NB4 (cell line): ENCODE data around the gene SPAG7.
A peak's percentile ranks its signal among the peaks of the same experiment; 100 is the strongest.

ENCODE experiments used
- DNase-seq: peaks from one replicate; pipeline ENCODE4 v3.0.0; 2010; ENCODE audit warnings: low read depth
- H3K4me3 ChIP-seq: one replicate; pipeline ENCODE4 v1.5.1; 2011; ENCODE audit warnings: mild to moderate bottlenecking, low read depth, low read length, moderate library complexity
- CTCF ChIP-seq: IDR thresholded peaks from one replicate; pipeline ENCODE4 v1.5.1; 2012; ENCODE audit warnings: low read depth, low read length
- MAX ChIP-seq: IDR thresholded peaks from 2 replicates; pipeline ENCODE4 v1.6.1; 2011; ENCODE audit warnings: low read depth, low read length
- MYC ChIP-seq: IDR thresholded peaks from 2 replicates; pipeline ENCODE4 v1.6.1; 2011; ENCODE audit warnings: low read depth, low read length
- POLR2A ChIP-seq: IDR thresholded peaks from 2 replicates; pipeline ENCODE4 v1.6.1; 2011; ENCODE audit warnings: mild to moderate bottlenecking; ENCODE audit not compliant: insufficient read length; ENCODE audit errors: extremely low read depth

Gene SPAG7

GRCh38 chr17:4980644-4981216 is 13.1 kb upstream of the SPAG7 start:
- TF ChIP-seq MAX (no peak), CTCF (peak; percentile 50)
- H3K4me3 ChIP-seq = no peak overlapping the region
- DNase-seq = peak; percentile 62

- TF ChIP-seq MYC = no peak
- no peak for TF ChIP-seq CTCF
- no peak for TF ChIP-seq MAX
- no peak for TF ChIP-seq POLR2A
- DNase-seq = peak; percentile 61
- no peak overlapping the region for H3K4me3 ChIP-seq
These were observed 11.1 kb upstream of the SPAG7 start for GRCh38 chr17:4978726-4979125.

- TF ChIP-seq POLR2A (no peak), MYC (no peak), CTCF (no peak), MAX (no peak)
- DNase-seq = no peak
- H3K4me3 ChIP-seq = no peak overlapping the region
These were observed 6.6 kb upstream of the SPAG7 start for GRCh38 chr17:4974115-4974670.

- no peak for TF ChIP-seq MYC
- TF ChIP-seq POLR2A = no peak
- TF ChIP-seq CTCF = no peak
- TF ChIP-seq MAX = no peak
- no peak for DNase-seq
- H3K4me3 ChIP-seq = no peak overlapping the region
These were observed 5.9 kb upstream of the SPAG7 start for GRCh38 chr17:4973256-4974114.

- no peak overlapping the region for H3K4me3 ChIP-seq
- no peak for TF ChIP-seq CTCF
- no peak for TF ChIP-seq POLR2A
- TF ChIP-seq MYC = no peak
- no peak for TF ChIP-seq MAX
- no peak for DNase-seq
These were observed 5.1 kb upstream of the SPAG7 start for GRCh38 chr17:4972752-4973151.
